Esophagus muscularis mucosa (tissue), 4 donors: Measurements from ENCODE around the gene PEX11A. TPM values are rescaled to one million over a fixed set of nuclear protein-coding genes. Genes with fewer than 3 reads are reported as not detected.

Experiments used
- DNase-seq: peaks from one replicate; pipeline ENCODE4 v3.0.0-alpha.2; 2017; ENCODE audit errors: extremely low spot score
- H3K27ac ChIP-seq, 4 donors: fragments of 200-600 bp; sonication (generic); replicated peaks in 1 of 4; 1 replicate in 3 of 4; 2 replicates in 1 of 4; pipeline ENCODE4 v1.5.1; 2016 to 2019; ENCODE audit warnings: mild to moderate bottlenecking in 1 of 4
- H3K27me3 ChIP-seq, 4 donors: fragments of 200-600 bp; sonication (generic); one replicate each; pipeline versions ENCODE4 v1.5.1 to v1.6.0; 2016 to 2019
- H3K36me3 ChIP-seq, 4 donors: fragments of 200-600 bp; sonication (generic); one replicate each; pipeline ENCODE4 v1.5.1; 2016 to 2019
- H3K4me1 ChIP-seq, 4 donors: fragments of 200-600 bp; sonication (generic); one replicate each; pipeline ENCODE4 v1.5.1; 2016 to 2019
- H3K4me3 ChIP-seq, 4 donors: fragments of 200-600 bp; sonication (generic); 1 replicate in 2 of 4; 2 replicates in 2 of 4; pipeline ENCODE4 v1.5.1; 2016 to 2019; ENCODE audit warnings: mild to moderate bottlenecking in 4 of 4, moderate library complexity in 1 of 4
- H3K9me3 ChIP-seq, 4 donors: fragments of 200-600 bp; sonication (generic); 1 replicate in 3 of 4; 2 replicates in 1 of 4; pipeline ENCODE4 v1.5.1; 2016 to 2019
- CTCF ChIP-seq, 3 experiments: fragments of 200-600 bp in 2 of 3; fragments of 450-650 bp in 1 of 3; sonication (generic) in 2 of 3; IDR thresholded peaks; one replicate each; pipeline ENCODE4 v1.5.1; 2017 to 2019; ENCODE audit warnings: antibody characterized with exemption in 3 of 3, mild to moderate bottlenecking in 2 of 3, moderate library complexity in 1 of 3
- EP300 ChIP-seq: sonication (generic); formaldehyde crosslinking; IDR thresholded peaks from one replicate; pipeline ENCODE4 v1.6.1; 2017; ENCODE audit warnings: antibody characterized with exemption
- POLR2A ChIP-seq: fragments of 450-650 bp; IDR thresholded peaks from one replicate; pipeline ENCODE4 v1.6.1; 2017; ENCODE audit warnings: antibody characterized with exemption, moderate library complexity, mild to moderate bottlenecking, low read depth
- POLR2AphosphoS5 ChIP-seq, 2 donors: sonication (generic); formaldehyde crosslinking; IDR thresholded peaks; one replicate each; pipeline ENCODE4 v1.6.1; 2017; ENCODE audit warnings: antibody characterized with exemption in 2 of 2
- WGBS: methylation state at CpG from one replicate; pipeline ENCODE4 v1.1.5; 2018; 5-methylcytosine and 5-hydroxymethylcytosine counted together
- intact Hi-C: fragments of 100-400 bp; cut with DNase I; formaldehyde crosslinking; loops from one replicate; pipeline ENCODE4 v1.15.1; 2023
- total RNA-seq, 4 donors: library from RNA; depleted of rRNA; stranded (reverse); fragments of >200 nt; gene quantifications; one replicate each; pipeline versions ENCODE4 v1.1.0 to v1.2.1, GENCODE V29; 2016

Gene PEX11A
- total RNA-seq, 4 donors from 2014 or later = 10.8 to 20.2 (median 15.4) TPM

DNA sequence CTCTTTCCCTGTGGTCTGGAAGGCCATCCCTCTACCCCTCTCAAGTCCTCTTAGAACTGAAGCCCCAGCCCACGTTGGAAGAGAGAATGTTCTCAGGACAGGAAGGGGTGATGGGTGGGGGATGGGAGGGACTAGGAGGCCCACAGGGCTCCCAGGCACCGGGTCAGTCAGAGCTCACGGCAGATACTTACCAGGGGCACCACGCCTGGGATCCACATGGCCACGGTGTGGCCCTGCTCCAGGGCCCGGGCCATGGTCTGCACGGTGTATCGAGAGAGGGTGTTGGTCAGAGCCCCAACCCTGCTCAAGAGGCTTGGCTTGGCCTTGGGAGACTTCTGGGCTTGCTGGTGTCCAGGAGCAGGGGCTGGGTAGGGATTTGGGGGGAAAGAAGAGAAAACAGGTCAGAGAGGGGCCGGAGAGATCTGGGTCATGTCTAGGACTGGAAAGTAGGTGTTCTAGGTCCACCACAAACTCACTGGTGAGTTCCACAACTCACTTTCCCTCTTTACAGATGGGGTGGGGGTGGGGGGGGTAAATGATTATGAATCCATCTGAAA, 21.2 kb downstream of the PEX11A start:
- no peak overlapping the region for H3K4me3 ChIP-seq
- H3K9me3 ChIP-seq = no peaks in the 10 kb centered on the region
- intact Hi-C loops = no loop called here
- no peaks in the 10 kb centered on the region for H3K36me3 ChIP-seq
- H3K27ac ChIP-seq = no peak overlapping the region
- H3K27me3 ChIP-seq = no peaks in the 10 kb centered on the region
- WGBS = 95% methylated on average over 6 of the region's 9 CpGs
- DNase-seq = no peak
- H3K4me1 ChIP-seq = peaks cover 18 to 43% (median 33%) of the 10 kb centered on the region in 4 donors
- TF ChIP-seq CTCF (IDR thresholded peaks at IDR 0.05) = no peak

GRCh38 chr15:89668171-89668570, 22.4 kb downstream of the PEX11A start:
- H3K36me3 ChIP-seq = no peaks in the 10 kb centered on the region
- no peak for TF ChIP-seq POLR2A
- no peak for TF ChIP-seq POLR2AphosphoS5 (IDR thresholded peaks at IDR 0.05)
- no peak for TF ChIP-seq CTCF (IDR thresholded peaks at IDR 0.05)
- TF ChIP-seq EP300 = no peak
- WGBS = 95% methylated on average over 3 of the region's 3 CpGs
- H3K9me3 ChIP-seq = no peaks in the 10 kb centered on the region
- no peak overlapping the region for H3K27ac ChIP-seq
- H3K4me3 ChIP-seq = no peak overlapping the region
- intact Hi-C loops = no loop called here
- H3K4me1 ChIP-seq = peaks cover 18 to 40% (median 32%) of the 10 kb centered on the region in 4 donors
- no peak for DNase-seq
- no peaks in the 10 kb centered on the region for H3K27me3 ChIP-seq

- intact Hi-C loops = no loop called here
- no peak overlapping the region for H3K27ac ChIP-seq
- 98% methylated on average over 7 of the region's 7 CpGs for WGBS
- no peak overlapping the region for H3K4me3 ChIP-seq
- no peaks in the 10 kb centered on the region for H3K36me3 ChIP-seq
- DNase-seq = no peak
- TF ChIP-seq CTCF (IDR thresholded peaks at IDR 0.05) = no peak
- no peak for TF ChIP-seq POLR2AphosphoS5 (IDR thresholded peaks at IDR 0.05)
- no peak for TF ChIP-seq POLR2A
- TF ChIP-seq EP300 = no peak
- no peaks in the 10 kb centered on the region for H3K9me3 ChIP-seq
- H3K27me3 ChIP-seq = no peaks in the 10 kb centered on the region
- peaks cover 23 to 40% (median 31%) of the 10 kb centered on the region in 4 donors for H3K4me1 ChIP-seq
Measured at GRCh38 chr15:89667706-89667960, 22.9 kb downstream of the PEX11A start.

DNA sequence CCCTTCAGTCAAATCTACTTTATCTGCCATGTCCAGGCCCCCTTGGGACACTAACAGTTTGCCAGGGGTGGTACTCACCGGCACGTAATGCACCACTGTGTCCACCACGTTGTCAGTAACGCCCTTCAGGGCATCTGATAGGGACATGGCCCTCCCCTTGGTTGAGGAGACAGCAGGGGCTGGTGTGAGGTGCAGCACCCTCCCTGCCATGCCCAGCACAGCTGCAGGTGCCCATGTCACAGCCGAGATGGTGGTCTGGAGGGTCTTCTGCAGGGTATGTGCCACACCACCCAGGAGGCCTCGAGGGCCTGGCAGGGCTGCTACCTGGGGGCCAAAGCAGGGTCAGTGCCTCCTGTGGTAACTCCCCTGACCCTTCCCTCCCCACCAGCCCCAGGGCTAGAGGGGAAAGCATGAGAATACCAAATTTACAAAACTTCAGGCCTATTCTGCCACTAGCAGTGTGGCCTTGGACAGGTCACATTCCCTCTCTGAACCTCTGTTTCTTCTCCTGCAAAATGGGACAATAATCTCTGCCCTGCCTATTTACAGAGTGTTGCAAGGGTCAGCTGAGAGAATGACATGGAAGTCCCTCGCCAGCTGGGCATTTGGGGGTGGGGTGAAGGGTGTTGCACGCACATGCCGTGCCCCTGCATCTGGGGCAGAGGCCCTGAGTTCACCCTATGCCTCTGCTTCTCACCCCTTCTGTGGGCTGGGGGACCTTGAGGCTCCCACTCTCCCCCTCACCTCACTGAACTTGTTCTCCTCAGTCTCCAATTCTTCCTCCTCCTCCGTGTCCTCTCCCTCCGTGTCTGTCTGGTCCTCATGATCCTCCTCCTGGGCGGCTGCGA, 23.5 kb downstream of the PEX11A start:
- Histone ChIP-seq H3K27ac (peak overlapping the region in 3 of 4 donors; percentile 90 to 91 (median 91)), H3K9me3 (no peaks in the 10 kb centered on the region), H3K27me3 (no peaks in the 10 kb centered on the region), H3K36me3 (no peaks in the 10 kb centered on the region), H3K4me3 (no peak overlapping the region), H3K4me1 (peaks cover 25 to 38% (median 26%) of the 10 kb centered on the region in 4 donors)
- 92% methylated on average over 11 of the region's 13 CpGs for WGBS
- intact Hi-C loops = no loop called here
- no peak for TF ChIP-seq POLR2AphosphoS5 (IDR thresholded peaks at IDR 0.05)
- TF ChIP-seq CTCF (IDR thresholded peaks at IDR 0.05) = no peak
- no peak for TF ChIP-seq POLR2A
- no peak for TF ChIP-seq EP300
- no peak for DNase-seq
